AG10803 (cell line): ENCODE measurements around the gene MBNL2.

Source experiments
- DNase-seq: peaks from one replicate; pipeline ENCODE4 v3.0.0; 2010; ENCODE audit warnings: low read depth
- H3K4me3 ChIP-seq: 2 replicates; pipeline ENCODE4 v1.5.1; 2011; ENCODE audit warnings: mild to moderate bottlenecking, low read length, control low read depth
- TF ChIP-seq, protein P1 (sequence below): conservative IDR thresholded peaks from 2 replicates; pipeline ENCODE4 v1.5.1; 2011; ENCODE audit warnings: mild to moderate bottlenecking, low read length, control low read depth, inconsistent platforms

The MBNL2 gene

GRCh38 chr13:97386801-97387484 is 164.8 kb downstream of the MBNL2 start:
- H3K4me3 ChIP-seq = no peak overlapping the region
- TF ChIP-seq, protein P1, sequence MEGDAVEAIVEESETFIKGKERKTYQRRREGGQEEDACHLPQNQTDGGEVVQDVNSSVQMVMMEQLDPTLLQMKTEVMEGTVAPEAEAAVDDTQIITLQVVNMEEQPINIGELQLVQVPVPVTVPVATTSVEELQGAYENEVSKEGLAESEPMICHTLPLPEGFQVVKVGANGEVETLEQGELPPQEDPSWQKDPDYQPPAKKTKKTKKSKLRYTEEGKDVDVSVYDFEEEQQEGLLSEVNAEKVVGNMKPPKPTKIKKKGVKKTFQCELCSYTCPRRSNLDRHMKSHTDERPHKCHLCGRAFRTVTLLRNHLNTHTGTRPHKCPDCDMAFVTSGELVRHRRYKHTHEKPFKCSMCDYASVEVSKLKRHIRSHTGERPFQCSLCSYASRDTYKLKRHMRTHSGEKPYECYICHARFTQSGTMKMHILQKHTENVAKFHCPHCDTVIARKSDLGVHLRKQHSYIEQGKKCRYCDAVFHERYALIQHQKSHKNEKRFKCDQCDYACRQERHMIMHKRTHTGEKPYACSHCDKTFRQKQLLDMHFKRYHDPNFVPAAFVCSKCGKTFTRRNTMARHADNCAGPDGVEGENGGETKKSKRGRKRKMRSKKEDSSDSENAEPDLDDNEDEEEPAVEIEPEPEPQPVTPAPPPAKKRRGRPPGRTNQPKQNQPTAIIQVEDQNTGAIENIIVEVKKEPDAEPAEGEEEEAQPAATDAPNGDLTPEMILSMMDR = no peak
- no peak for DNase-seq

DNA sequence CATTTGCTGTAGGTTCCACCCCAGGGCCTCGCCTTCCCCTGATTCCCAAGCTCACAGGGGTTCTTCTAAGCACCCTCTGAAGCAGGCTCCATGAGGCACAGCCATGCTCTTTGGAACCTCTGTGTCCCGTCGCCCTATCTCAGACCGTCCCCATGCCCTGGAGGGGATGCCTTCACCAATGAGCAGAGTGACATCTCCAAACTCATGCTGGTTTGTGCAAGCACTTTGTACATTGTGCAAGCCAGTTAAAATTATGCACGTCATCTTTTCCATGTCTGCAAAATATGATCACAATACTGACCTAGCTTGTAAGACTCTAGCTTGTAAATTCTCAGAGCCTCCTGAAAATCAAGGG is 165.3 kb downstream of the MBNL2 start:
- no peak overlapping the region for H3K4me3 ChIP-seq
- TF ChIP-seq, protein P1 = no peak
- DNase-seq = no peak

- TF ChIP-seq, protein P1 = no peak
- DNase-seq = no peak
- no peak overlapping the region for H3K4me3 ChIP-seq
Measured at GRCh38 chr13:97387890-97388289, 165.8 kb downstream of the MBNL2 start.

DNA sequence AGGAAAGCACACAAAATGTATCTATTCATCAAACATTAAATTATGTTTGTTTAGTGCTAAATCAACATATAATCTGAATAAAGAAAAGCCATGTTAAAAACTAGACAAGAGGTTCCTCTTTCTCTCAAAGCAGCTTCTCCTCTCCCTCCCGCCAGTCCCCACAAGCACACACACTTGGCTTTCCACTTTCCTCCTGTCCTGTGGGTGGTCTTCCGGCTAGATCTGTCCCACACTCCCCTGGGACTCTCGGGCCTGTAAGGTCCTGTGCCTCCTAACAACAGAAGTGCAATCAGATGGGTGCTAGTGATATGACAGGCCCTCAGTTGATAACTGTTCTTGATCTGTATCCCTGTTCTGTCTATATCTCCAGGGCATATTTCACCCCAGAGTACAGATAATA is 166.2 kb downstream of the MBNL2 start:
- H3K4me3 ChIP-seq = no peak overlapping the region
- DNase-seq = no peak
- TF ChIP-seq, protein P1 = no peak

DNA sequence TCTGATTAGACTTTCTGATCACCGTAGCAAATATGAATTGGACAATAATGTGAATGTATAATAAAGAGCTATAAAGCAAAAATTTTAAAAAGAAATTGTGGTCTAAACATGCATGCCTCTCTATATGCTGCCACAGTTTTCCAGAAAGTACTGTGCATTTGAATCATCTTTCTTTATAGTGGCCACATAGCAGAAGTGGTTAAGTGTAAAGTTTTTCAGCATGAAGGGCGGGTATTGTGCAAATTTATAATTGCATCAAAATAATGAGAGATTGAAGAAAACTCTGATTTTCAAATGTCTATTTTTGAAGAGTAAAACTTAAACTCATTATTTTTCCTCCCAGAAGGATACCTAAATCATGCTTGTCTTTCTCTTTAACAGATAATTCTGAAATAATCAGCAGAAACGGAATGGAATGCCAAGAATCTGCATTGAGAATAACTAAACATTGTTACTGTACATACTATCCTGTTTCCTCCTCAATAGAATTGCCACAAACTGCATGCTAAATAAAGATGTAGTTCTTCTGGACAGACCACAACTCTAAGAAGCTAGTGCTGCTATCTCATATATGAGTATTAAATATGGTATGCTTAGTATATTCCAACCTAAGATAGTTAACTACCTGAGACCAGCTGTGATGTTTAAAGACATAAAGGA is 168.9 kb downstream of the MBNL2 start:
- peak; percentile 25 for DNase-seq
- H3K4me3 ChIP-seq = no peak overlapping the region
- TF ChIP-seq, protein P1 = no peak

GRCh38 chr13:97392020-97392419 is 169.9 kb downstream of the MBNL2 start:
- no peak overlapping the region for H3K4me3 ChIP-seq
- TF ChIP-seq, protein P1 = no peak
- DNase-seq = no peak

- DNase-seq = no peak
- no peak overlapping the region for H3K4me3 ChIP-seq
- TF ChIP-seq, protein P1 = no peak
Measured at GRCh38 chr13:97394542-97394941, 172.4 kb downstream of the MBNL2 start.
